ENCODE data around the gene RBM33. TPM values are rescaled to one million over a fixed set of nuclear protein-coding genes. Genes with fewer than 3 reads are reported as not detected.
A peak's percentile ranks its signal among the peaks of the same experiment; 100 is the strongest.

Gene RBM33
- total and polyA plus RNA-seq, 2 of the 13 experiments (the other 11 are each of a cell fraction or from before 2014, with no cell fraction given) = 12.4 to 28.9 TPM

DNA sequence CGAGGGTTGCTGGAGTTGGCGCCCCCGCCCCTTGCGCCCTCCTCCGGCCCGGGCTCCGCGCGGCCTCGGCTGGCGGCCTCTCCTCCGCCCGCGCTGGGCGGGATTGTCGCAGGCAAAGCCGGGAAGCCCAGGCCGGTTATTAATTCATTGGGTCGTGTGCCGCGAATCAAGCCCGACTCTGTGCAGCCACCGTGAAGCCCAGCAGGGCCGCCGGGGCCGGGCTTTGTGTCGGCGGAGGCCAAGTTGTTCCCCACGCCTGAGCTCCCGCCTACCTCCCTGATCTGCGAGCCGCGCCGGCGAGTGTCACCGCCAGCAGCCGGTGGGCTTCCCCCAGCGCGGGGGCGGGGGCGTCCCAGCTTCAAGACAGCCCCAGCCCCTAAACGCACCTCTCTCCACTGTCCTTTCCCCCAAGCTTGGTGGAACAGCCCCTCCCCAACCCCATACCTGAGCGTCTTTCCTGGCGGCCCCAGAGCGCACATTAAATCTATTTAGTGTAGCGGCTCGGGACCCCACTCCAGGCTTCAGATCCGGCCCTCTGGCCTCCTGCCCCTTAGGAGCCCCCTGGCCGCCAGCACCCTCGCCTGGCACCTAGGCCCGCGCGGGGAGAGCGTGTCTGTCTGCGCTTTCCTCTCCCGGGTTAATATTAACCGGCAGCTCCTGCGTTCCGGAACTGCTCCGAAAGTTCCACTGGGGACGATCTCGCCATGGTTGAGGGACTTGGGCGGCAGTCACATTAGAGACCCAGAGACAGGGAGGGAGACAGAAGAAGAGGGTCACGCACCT, 164.3 kb downstream of the RBM33 start (continued):
- TF ChIP-seq, protein P1, sequence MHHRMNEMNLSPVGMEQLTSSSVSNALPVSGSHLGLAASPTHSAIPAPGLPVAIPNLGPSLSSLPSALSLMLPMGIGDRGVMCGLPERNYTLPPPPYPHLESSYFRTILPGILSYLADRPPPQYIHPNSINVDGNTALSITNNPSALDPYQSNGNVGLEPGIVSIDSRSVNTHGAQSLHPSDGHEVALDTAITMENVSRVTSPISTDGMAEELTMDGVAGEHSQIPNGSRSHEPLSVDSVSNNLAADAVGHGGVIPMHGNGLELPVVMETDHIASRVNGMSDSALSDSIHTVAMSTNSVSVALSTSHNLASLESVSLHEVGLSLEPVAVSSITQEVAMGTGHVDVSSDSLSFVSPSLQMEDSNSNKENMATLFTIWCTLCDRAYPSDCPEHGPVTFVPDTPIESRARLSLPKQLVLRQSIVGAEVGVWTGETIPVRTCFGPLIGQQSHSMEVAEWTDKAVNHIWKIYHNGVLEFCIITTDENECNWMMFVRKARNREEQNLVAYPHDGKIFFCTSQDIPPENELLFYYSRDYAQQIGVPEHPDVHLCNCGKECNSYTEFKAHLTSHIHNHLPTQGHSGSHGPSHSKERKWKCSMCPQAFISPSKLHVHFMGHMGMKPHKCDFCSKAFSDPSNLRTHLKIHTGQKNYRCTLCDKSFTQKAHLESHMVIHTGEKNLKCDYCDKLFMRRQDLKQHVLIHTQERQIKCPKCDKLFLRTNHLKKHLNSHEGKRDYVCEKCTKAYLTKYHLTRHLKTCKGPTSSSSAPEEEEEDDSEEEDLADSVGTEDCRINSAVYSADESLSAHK (CRISPR knock-in tag; IDR thresholded peaks at IDR 0.05; ENCODE audit: borderline replicate concordance) = no peak
- TF ChIP-seq, protein P2, sequence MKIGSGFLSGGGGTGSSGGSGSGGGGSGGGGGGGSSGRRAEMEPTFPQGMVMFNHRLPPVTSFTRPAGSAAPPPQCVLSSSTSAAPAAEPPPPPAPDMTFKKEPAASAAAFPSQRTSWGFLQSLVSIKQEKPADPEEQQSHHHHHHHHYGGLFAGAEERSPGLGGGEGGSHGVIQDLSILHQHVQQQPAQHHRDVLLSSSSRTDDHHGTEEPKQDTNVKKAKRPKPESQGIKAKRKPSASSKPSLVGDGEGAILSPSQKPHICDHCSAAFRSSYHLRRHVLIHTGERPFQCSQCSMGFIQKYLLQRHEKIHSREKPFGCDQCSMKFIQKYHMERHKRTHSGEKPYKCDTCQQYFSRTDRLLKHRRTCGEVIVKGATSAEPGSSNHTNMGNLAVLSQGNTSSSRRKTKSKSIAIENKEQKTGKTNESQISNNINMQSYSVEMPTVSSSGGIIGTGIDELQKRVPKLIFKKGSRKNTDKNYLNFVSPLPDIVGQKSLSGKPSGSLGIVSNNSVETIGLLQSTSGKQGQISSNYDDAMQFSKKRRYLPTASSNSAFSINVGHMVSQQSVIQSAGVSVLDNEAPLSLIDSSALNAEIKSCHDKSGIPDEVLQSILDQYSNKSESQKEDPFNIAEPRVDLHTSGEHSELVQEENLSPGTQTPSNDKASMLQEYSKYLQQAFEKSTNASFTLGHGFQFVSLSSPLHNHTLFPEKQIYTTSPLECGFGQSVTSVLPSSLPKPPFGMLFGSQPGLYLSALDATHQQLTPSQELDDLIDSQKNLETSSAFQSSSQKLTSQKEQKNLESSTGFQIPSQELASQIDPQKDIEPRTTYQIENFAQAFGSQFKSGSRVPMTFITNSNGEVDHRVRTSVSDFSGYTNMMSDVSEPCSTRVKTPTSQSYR (CRISPR knock-in tag; IDR thresholded peaks at IDR 0.05; ENCODE audit: borderline replicate concordance) = no peak
- TF ChIP-seq FOXP1 (IDR thresholded peaks at IDR 0.05) (no peak), FOXP1 (CRISPR knock-in tag; IDR thresholded peaks at IDR 0.05) (no peak), FOSL1 (CRISPR knock-in tag; IDR thresholded peaks at IDR 0.05; ENCODE audit: borderline replicate concordance) (0 out of 2 replicates have a peak, but pooled peaks have one; percentile 7), CAMTA2 (CRISPR knock-in tag; IDR thresholded peaks at IDR 0.05; ENCODE audit: borderline replicate concordance) (0 out of 2 replicates have a peak, but pooled peaks have one; percentile 25), RFX5 (IDR thresholded peaks at IDR 0.05; ENCODE audit: low read depth, low read length) (no peak), PRPF4 (IDR thresholded peaks at IDR 0.05; ENCODE audit: low read depth, low read length, poor library complexity, severe bottlenecking) (no peak), POLR2G (IDR thresholded peaks at IDR 0.05; ENCODE audit: low read depth, low read length) (peak; percentile 94), ZNF253 (CRISPR knock-in tag; IDR thresholded peaks at IDR 0.05; ENCODE audit: borderline replicate concordance) (no peak; the same call in 1 of the 2 replicates), PAF1 (CRISPR knock-in tag; IDR thresholded peaks at IDR 0.05) (no peak), ZBTB8A (CRISPR knock-in tag; IDR thresholded peaks at IDR 0.05; ENCODE audit: borderline replicate concordance, low read depth) (no peak), NFATC3 (CRISPR knock-in tag; IDR thresholded peaks at IDR 0.05) (0 out of 2 replicates have a peak, but pooled peaks have one; percentile 17), ATAD3A (CRISPR knock-in tag; IDR thresholded peaks at IDR 0.05) (no peak), NFRKB (IDR thresholded peaks at IDR 0.05) (no peak), ZNF343 (CRISPR knock-in tag; IDR thresholded peaks at IDR 0.05) (no peak), ZBTB38 (CRISPR knock-in tag; IDR thresholded peaks at IDR 0.05) (no peak)
- TF ChIP-seq, protein P3, sequence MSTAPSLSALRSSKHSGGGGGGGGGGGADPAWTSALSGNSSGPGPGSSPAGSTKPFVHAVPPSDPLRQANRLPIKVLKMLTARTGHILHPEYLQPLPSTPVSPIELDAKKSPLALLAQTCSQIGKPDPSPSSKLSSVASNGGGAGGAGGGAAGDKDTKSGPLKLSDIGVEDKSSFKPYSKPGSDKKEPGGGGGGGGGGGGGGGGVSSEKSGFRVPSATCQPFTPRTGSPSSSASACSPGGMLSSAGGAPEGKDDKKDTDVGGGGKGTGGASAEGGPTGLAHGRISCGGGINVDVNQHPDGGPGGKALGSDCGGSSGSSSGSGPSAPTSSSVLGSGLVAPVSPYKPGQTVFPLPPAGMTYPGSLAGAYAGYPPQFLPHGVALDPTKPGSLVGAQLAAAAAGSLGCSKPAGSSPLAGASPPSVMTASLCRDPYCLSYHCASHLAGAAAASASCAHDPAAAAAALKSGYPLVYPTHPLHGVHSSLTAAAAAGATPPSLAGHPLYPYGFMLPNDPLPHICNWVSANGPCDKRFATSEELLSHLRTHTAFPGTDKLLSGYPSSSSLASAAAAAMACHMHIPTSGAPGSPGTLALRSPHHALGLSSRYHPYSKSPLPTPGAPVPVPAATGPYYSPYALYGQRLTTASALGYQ (CRISPR knock-in tag; IDR thresholded peaks at IDR 0.05) = peak; percentile 72; the same call in 1 of the 2 replicates
- TF ChIP-seq, protein P4, sequence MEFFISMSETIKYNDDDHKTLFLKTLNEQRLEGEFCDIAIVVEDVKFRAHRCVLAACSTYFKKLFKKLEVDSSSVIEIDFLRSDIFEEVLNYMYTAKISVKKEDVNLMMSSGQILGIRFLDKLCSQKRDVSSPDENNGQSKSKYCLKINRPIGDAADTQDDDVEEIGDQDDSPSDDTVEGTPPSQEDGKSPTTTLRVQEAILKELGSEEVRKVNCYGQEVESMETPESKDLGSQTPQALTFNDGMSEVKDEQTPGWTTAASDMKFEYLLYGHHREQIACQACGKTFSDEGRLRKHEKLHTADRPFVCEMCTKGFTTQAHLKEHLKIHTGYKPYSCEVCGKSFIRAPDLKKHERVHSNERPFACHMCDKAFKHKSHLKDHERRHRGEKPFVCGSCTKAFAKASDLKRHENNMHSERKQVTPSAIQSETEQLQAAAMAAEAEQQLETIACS (CRISPR knock-in tag; IDR thresholded peaks at IDR 0.05) = 0 out of 2 replicates have a peak, but pooled peaks have one; percentile 6
- TF ChIP-seq, protein P5, sequence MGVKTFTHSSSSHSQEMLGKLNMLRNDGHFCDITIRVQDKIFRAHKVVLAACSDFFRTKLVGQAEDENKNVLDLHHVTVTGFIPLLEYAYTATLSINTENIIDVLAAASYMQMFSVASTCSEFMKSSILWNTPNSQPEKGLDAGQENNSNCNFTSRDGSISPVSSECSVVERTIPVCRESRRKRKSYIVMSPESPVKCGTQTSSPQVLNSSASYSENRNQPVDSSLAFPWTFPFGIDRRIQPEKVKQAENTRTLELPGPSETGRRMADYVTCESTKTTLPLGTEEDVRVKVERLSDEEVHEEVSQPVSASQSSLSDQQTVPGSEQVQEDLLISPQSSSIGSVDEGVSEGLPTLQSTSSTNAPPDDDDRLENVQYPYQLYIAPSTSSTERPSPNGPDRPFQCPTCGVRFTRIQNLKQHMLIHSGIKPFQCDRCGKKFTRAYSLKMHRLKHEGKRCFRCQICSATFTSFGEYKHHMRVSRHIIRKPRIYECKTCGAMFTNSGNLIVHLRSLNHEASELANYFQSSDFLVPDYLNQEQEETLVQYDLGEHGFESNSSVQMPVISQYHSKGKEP (CRISPR knock-in tag; IDR thresholded peaks at IDR 0.05) = no peak
